C1 segment of cervical spinal cord (tissue), 14 donors: ENCODE measurements around the gene KIAA1217.
A peak's percentile ranks its signal among the peaks of the same experiment; 100 is the strongest.

Source experiments
- DNase-seq, 14 donors: peaks; one replicate each; lab custom pipeline; 2025; lab: John Stamatoyannopoulos, UW

Gene KIAA1217

GRCh38 chr10:24247841-24248240, 38.9 kb downstream of the KIAA1217 start:
- DNase-seq, result no peak

- DNase-seq, result no peak
Observed at GRCh38 chr10:24249829-24250415, 41.0 kb downstream of the KIAA1217 start.

- DNase-seq, result no peak
Observed at GRCh38 chr10:24251547-24251946, 42.6 kb downstream of the KIAA1217 start.

- DNase-seq, result no peak
Observed at GRCh38 chr10:24254180-24254579, 45.2 kb downstream of the KIAA1217 start.

GRCh38 chr10:24255115-24255880, 46.4 kb downstream of the KIAA1217 start:
- no peak for DNase-seq

DNA sequence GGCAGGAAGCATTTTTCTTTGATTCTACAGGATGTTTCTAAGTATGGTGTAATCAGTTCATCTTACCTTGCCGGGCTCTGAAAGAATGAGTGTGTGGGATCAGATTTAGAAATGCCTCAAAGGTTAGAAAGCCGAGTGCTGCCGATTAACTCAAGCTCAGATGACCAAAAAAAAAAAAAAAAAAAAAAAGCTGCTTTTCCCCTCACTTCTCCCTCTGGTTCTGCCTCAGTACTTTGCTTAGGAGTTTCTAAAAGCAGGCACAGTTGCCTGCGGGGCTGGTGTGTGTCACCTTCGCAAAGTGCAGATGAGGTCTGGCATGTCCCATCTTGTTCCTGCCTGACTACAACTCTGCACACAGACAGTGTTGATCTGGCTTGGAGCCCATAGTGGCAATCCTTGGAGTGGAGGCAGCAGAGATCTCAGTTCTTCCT, 47.0 kb downstream of the KIAA1217 start:
- no peak for DNase-seq

- no peak for DNase-seq
Observed at GRCh38 chr10:24256619-24257107, 47.7 kb downstream of the KIAA1217 start.

GRCh38 chr10:24257588-24257987, 48.6 kb downstream of the KIAA1217 start:
- DNase-seq, result no peak

DNA sequence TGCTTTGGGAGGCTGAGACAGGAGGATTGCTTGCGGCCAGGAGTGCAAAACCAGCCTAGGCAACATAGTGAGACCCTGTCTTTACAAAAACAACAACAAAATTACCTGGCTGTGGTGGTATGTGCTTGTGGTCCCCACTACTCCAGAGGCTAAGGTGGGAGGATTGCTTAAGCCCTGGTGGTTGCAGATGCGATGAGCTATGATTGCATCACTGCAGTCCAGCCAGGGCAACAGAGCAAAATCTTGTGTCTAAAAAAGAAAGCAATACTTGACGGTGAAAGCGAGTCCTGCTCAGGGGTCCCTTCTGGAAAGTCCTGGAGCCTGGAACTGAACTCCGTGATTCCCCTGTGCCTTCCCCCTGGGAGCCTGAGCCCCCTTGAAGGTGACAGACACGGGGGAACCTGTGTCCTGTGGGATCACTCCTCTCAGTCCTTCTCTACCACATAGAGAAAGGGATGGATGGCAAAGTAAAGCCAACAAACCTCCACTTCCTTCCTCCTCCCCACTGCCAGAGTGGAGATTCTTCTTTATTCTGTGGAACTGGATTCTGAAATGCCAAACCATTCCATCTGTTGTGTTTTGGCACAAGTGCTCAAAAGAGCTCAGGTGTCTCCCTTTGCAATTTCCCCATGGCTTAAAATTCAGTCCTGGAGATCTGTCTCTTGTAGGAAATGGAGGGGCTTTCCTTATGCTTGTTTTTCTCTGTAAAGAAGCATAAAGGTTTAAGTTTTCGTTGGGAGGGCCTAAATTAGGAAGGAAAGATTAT, 50.6 kb downstream of the KIAA1217 start:
- peak in 1 of 14 donors; percentile 16 for DNase-seq

DNA sequence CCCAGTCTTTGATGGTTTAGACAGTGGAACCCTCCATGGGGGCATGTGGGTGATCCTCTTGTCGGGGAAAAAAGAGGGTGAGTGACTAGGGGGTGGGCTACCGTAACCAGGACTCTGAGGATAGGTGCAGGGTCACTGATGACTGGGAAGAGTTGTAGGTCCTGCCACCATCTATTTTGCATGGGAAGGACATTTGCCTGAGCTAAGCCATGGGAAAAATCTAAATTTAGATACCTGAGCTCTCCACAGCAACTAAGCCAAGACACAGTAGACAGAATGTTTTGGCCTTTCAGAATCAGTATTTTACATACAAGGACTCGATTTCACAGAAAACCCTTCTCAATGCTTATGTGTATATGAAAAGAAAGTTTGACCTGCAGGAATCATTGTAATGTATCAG, 52.7 kb downstream of the KIAA1217 start:
- DNase-seq, result no peak

DNA sequence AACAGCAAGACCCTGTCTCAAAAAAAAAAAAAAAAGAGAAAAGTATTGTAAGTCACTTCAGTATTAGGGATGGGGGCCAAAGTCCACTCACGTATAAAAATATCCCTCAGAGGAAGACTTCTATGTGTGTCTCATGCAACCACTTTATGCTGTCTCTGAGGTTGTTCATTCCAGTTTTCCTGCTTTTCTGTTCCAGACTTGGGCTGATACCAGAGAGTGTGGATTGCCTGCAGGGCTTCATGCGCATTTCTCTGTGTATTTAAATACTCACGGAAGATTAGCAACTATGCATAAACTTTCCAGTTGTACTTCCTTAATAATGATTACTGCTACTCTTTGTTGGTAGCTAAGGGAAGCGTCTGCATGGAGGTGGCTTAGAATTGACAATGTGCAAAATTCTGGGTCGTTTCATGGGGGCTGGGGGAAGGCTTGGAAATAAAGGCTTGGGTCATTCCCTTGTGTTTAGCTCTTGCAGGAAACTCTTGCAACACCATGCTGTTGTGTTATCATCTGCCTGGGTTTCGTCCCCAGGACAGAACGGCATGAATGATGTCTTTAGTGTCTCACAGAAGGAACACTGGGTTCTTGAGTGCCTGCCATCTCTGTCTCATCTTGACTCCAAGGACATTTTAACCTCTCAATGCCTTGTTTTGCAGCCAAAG, 54.1 kb downstream of the KIAA1217 start:
- DNase-seq, result no peak

DNA sequence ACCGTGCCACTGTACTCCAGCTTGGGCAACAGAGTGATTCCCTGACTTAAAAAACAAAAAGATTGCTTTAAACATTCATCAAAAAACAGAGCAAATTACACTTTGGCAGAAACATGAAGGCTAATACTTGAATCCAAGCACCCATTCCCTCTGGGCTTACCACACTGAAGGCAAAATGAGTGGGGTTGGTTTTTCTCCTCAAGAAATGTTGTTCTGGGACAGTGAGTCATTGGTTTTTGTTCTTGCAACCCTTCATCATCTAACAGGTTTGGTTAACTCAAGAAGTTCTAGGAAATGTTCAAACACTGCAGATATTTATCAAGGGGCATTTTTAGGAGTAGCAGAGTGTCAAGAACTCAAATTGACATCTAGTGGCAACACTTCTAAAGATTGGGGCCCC, 60.5 kb downstream of the KIAA1217 start:
- no peak for DNase-seq

DNA sequence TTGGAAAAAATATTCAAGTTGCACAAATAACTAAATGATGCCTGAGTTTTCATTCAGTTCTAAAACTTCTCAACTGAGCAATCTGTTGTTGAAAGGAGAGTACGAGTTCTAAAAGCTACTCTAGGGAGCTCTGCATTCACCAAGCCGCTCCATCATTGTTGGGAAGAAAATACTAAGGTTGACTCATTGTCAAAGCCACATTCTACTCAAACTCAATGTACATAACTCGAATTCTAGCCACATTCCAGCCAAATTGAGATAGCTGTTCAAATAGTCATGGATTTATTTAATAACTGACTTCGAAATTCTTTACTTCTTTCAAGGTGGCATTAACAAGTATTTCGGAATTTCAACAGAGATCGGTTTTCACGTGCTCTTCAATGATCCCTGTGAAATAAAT, 63.4 kb downstream of the KIAA1217 start:
- no peak for DNase-seq

DNA sequence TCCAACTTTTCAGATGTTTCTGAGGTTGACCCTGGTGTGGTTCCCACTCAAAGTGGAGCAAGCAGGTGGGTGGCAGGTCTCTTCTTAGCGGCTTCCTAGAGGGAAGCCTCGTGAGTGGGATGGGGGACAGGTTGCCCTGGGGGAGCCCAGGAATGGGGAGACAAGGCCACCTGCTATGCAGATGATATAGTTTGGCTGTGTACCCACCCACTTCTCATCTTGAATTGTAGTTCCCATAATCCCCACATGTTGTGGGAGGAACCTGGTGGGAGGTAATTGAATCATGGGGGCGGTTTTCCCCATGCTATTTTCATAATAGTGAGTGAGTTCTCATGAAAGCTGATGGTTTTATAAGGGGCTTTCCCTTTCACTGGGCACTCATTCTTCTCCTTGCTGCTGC, 68.3 kb downstream of the KIAA1217 start:
- no peak for DNase-seq

DNA sequence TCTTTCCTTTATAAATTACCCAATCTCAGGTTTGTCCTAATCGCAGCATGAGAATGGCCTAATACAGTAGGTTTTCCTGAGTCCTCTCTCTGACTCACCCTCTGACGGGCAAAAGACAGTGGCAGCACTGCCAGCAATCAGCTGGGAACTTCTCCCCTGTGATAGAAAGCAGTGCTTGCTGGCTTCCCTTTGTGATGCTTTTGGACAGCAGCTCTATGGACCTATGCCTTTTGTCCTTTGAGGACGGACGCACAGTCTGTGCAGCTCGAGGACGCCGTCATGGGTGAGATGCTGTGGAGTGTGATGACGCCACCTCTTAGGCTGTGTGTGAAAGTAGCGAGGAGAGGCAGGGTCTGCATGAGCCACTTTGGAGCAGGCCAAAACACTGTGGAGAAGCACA, 68.8 kb downstream of the KIAA1217 start:
- no peak for DNase-seq

DNA sequence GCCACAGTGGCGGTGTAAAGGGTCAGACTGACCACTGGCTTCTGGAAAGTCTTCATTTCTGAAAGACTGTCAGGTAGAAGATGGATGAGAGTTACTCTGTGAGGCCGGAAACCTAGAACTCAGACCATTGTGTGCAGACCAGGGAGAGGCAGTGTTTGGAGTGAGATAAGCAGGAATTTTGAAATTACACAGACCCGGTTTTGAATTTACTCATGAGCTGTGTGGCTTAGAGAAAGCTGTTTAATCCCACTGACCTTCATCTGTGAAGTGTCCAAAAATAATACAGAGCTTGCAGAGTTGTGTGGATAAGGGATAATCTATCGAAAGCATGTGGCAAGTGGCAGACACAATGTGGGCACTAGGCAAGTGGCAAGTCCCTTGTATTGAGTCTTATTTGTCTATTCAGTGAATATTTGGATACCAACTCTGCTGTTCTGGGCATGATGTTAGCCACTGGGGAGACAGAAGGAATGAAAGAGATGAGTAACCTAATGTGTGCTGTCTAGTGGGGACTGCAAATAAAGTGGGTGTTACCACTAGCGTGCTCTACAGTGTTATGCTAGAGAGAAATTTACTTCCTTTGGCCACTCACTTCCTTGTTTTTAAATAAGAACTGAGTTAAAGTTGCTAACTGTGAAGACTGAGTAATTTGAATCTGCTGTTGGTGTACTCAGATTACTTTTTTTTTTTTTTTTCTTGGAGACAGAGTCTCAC, 69.4 kb downstream of the KIAA1217 start:
- DNase-seq, result no peak

DNA sequence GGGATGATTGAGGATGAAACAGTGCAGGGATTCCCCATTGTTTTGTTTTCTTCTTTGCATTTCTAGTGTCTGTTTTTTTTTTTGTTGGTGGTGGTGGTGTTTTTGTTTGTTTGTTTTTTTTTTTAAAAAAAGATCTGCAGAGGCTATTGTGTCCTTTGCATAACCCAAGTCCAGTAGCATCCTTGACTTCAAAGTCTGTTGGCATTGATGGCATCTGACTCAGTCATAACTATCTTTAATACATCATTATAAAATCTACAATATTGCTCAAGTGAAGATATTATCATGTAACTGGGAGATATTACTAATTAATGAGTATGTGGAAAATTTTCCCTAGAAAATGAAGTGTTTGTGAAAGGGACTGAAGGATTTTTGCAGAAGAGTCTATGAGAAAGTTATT, 70.2 kb downstream of the KIAA1217 start:
- DNase-seq, result no peak

DNA sequence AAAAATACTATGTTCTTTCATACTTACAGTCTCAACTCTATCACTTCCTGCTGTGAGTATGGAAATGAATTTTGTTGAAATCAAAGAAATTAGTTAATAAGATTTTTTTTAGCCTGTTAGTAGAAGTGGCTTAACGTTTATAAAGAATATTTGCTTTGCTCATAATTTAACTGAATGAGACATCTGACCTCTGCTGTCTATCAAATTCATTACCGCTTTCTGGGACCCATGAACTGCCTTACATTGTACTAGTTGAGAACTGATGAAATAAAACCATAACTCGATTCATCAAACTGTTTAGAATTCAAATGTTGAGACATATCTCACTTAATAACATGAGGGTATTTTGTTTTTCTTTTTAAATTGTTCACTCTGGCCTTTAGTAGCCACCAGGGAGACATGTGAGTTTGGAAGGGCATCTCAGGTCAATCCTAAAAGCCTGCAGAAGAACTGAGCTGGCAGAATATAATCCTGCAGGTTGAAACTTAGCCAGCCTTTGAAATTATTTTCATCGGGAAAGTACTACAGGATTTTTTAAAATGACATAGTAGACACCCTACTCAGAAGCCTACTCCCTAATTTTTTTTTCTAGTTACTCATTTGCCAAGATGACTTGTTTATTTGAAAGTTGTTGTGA, 78.7 kb downstream of the KIAA1217 start:
- DNase-seq, result no peak

GRCh38 chr10:24288581-24288980, 79.6 kb downstream of the KIAA1217 start:
- DNase-seq, result no peak

- DNase-seq, result no peak
Observed at GRCh38 chr10:24289235-24289634, 80.3 kb downstream of the KIAA1217 start.
